Activated naive CD8-positive, alpha-beta T cell treated with anti-CD3 and anti-CD28 coated beads, Interleukin-2, amount 50 U/mL, for 24 hours (primary cell): ENCODE data around the gene UNC5A.
A peak's percentile ranks its signal among the peaks of the same experiment; 100 is the strongest.

Experiments
- ATAC-seq: fragments of 150-1000 bp; cut with Tn5 transposase; one replicate; pipeline ENCODE4 v1.10.0; 2021
- DNase-seq: peaks from one replicate; pipeline ENCODE4 v3.0.0; 2021
- H3K27ac Mint-ChIP-seq: one replicate; pipeline ENCODE4 v1.8.0; 2021; ENCODE audit warnings: mild to moderate bottlenecking, mixed read lengths
- H3K27me3 Mint-ChIP-seq: one replicate; pipeline ENCODE4 v1.8.0; 2021; ENCODE audit warnings: mixed read lengths
- H3K36me3 Mint-ChIP-seq: one replicate; pipeline ENCODE4 v1.8.0; 2021; ENCODE audit warnings: low read depth, mixed read lengths
- H3K4me1 Mint-ChIP-seq: one replicate; pipeline ENCODE4 v1.8.0; 2021; ENCODE audit warnings: mixed read lengths
- H3K4me3 Mint-ChIP-seq: one replicate; pipeline ENCODE4 v1.8.0; 2021; ENCODE audit warnings: mild to moderate bottlenecking, moderate library complexity, mixed read lengths
- H3K9me3 Mint-ChIP-seq: one replicate; pipeline ENCODE4 v1.8.0; 2021; ENCODE audit warnings: mixed read lengths

Gene UNC5A

GRCh38 chr5:176817841-176818377, 7.5 kb downstream of the UNC5A start:
- no peaks in the 10 kb centered on the region for H3K36me3 Mint-ChIP-seq
- no peaks in the 10 kb centered on the region for H3K9me3 Mint-ChIP-seq
- ATAC-seq (peak; percentile 18), DNase-seq (peak; percentile 32)
- H3K27me3 Mint-ChIP-seq, result peaks cover 68% of the 10 kb centered on the region
- H3K27ac Mint-ChIP-seq, result no peak overlapping the region
- H3K4me3 Mint-ChIP-seq, result peak overlapping the region; percentile 49
- H3K4me1 Mint-ChIP-seq, result peaks cover 12% of the 10 kb centered on the region

GRCh38 chr5:176818391-176819098, 8.2 kb downstream of the UNC5A start:
- no peak overlapping the region for H3K27ac Mint-ChIP-seq
- peak; percentile 27 for DNase-seq
- peaks cover 66% of the 10 kb centered on the region for H3K27me3 Mint-ChIP-seq
- no peaks in the 10 kb centered on the region for H3K9me3 Mint-ChIP-seq
- H3K36me3 Mint-ChIP-seq, result no peaks in the 10 kb centered on the region
- peaks cover 12% of the 10 kb centered on the region for H3K4me1 Mint-ChIP-seq
- ATAC-seq, result peak; percentile 64
- H3K4me3 Mint-ChIP-seq, result peak overlapping the region; percentile 49

- Mint-ChIP-seq H3K9me3 (no peaks in the 10 kb centered on the region), H3K27me3 (peaks cover 61% of the 10 kb centered on the region), H3K36me3 (no peaks in the 10 kb centered on the region), H3K27ac (no peak overlapping the region), H3K4me1 (peaks cover 12% of the 10 kb centered on the region), H3K4me3 (no peak overlapping the region)
- ATAC-seq (no peak), DNase-seq (no peak)
Observed at GRCh38 chr5:176819476-176819875, 9.1 kb downstream of the UNC5A start.

- Mint-ChIP-seq H3K27ac (no peak overlapping the region), H3K36me3 (no peaks in the 10 kb centered on the region), H3K27me3 (peaks cover 53% of the 10 kb centered on the region), H3K4me1 (peaks cover 12% of the 10 kb centered on the region), H3K9me3 (no peaks in the 10 kb centered on the region), H3K4me3 (no peak overlapping the region)
- ATAC-seq (no peak), DNase-seq (no peak)
Observed at GRCh38 chr5:176820937-176821336, 10.6 kb downstream of the UNC5A start.

GRCh38 chr5:176821441-176821840, 11.1 kb downstream of the UNC5A start:
- DNase-seq, result no peak
- H3K27me3 Mint-ChIP-seq, result peaks cover 50% of the 10 kb centered on the region

GRCh38 chr5:176822041-176822792, 11.9 kb downstream of the UNC5A start:
- ATAC-seq (no peak), DNase-seq (no peak)
- H3K4me3 Mint-ChIP-seq, result no peak overlapping the region
- H3K27me3 Mint-ChIP-seq, result peaks cover 45% of the 10 kb centered on the region
- H3K36me3 Mint-ChIP-seq, result no peaks in the 10 kb centered on the region
- H3K4me1 Mint-ChIP-seq, result peaks cover 11% of the 10 kb centered on the region
- no peak overlapping the region for H3K27ac Mint-ChIP-seq
- no peaks in the 10 kb centered on the region for H3K9me3 Mint-ChIP-seq

More at GRCh38 chr5:176821441-176821840, 11.1 kb downstream of the UNC5A start:
- no peak overlapping the region for H3K4me3 Mint-ChIP-seq
- H3K36me3 Mint-ChIP-seq, result no peaks in the 10 kb centered on the region
- ATAC-seq, result no peak
- peaks cover 12% of the 10 kb centered on the region for H3K4me1 Mint-ChIP-seq
- H3K9me3 Mint-ChIP-seq, result no peaks in the 10 kb centered on the region
- H3K27ac Mint-ChIP-seq, result no peak overlapping the region

GRCh38 chr5:176822793-176823481, 12.6 kb downstream of the UNC5A start:
- ATAC-seq (no peak), DNase-seq (no peak)
- peaks cover 11% of the 10 kb centered on the region for H3K4me1 Mint-ChIP-seq
- H3K4me3 Mint-ChIP-seq, result no peak overlapping the region
- H3K36me3 Mint-ChIP-seq, result no peaks in the 10 kb centered on the region
- no peak overlapping the region for H3K27ac Mint-ChIP-seq
- no peaks in the 10 kb centered on the region for H3K9me3 Mint-ChIP-seq
- peaks cover 45% of the 10 kb centered on the region for H3K27me3 Mint-ChIP-seq

- H3K9me3 Mint-ChIP-seq, result no peaks in the 10 kb centered on the region
- no peak overlapping the region for H3K27ac Mint-ChIP-seq
- peaks cover 35% of the 10 kb centered on the region for H3K27me3 Mint-ChIP-seq
- DNase-seq (no peak), ATAC-seq (no peak)
- H3K4me1 Mint-ChIP-seq, result peaks cover 3% of the 10 kb centered on the region
- H3K4me3 Mint-ChIP-seq, result no peak overlapping the region
- no peaks in the 10 kb centered on the region for H3K36me3 Mint-ChIP-seq
Observed at GRCh38 chr5:176823869-176824412, 13.6 kb downstream of the UNC5A start.

- Mint-ChIP-seq H3K4me1 (no peaks in the 10 kb centered on the region), H3K27ac (no peak overlapping the region), H3K4me3 (no peak overlapping the region), H3K27me3 (peaks cover 29% of the 10 kb centered on the region), H3K9me3 (no peaks in the 10 kb centered on the region), H3K36me3 (no peaks in the 10 kb centered on the region)
- ATAC-seq, result no peak
- no peak for DNase-seq
Observed at GRCh38 chr5:176824604-176825003, 14.2 kb downstream of the UNC5A start.

GRCh38 chr5:176825234-176825633, 14.9 kb downstream of the UNC5A start:
- DNase-seq, result no peak
- Mint-ChIP-seq H3K36me3 (no peaks in the 10 kb centered on the region), H3K9me3 (no peaks in the 10 kb centered on the region), H3K4me3 (no peak overlapping the region), H3K27me3 (peaks cover 27% of the 10 kb centered on the region), H3K4me1 (no peaks in the 10 kb centered on the region), H3K27ac (no peak overlapping the region)
- no peak for ATAC-seq

GRCh38 chr5:176825957-176826356, 15.6 kb downstream of the UNC5A start:
- no peaks in the 10 kb centered on the region for H3K9me3 Mint-ChIP-seq
- no peaks in the 10 kb centered on the region for H3K36me3 Mint-ChIP-seq
- peaks cover 21% of the 10 kb centered on the region for H3K27me3 Mint-ChIP-seq
- no peak overlapping the region for H3K27ac Mint-ChIP-seq
- ATAC-seq (no peak), DNase-seq (no peak)
- H3K4me1 Mint-ChIP-seq, result no peaks in the 10 kb centered on the region
- no peak overlapping the region for H3K4me3 Mint-ChIP-seq

- Mint-ChIP-seq H3K4me1 (no peaks in the 10 kb centered on the region), H3K36me3 (no peaks in the 10 kb centered on the region), H3K9me3 (no peaks in the 10 kb centered on the region), H3K27me3 (peaks cover 23% of the 10 kb centered on the region), H3K4me3 (no peak overlapping the region), H3K27ac (no peak overlapping the region)
- ATAC-seq (no peak), DNase-seq (no peak)
Observed at GRCh38 chr5:176827736-176828414, 17.5 kb downstream of the UNC5A start.

GRCh38 chr5:176829320-176829719, 19.0 kb downstream of the UNC5A start:
- DNase-seq, result no peak
- H3K9me3 Mint-ChIP-seq, result no peaks in the 10 kb centered on the region
- H3K4me1 Mint-ChIP-seq, result no peaks in the 10 kb centered on the region
- peaks cover 27% of the 10 kb centered on the region for H3K27me3 Mint-ChIP-seq
- ATAC-seq, result no peak
- no peaks in the 10 kb centered on the region for H3K36me3 Mint-ChIP-seq
- no peak overlapping the region for H3K4me3 Mint-ChIP-seq
- no peak overlapping the region for H3K27ac Mint-ChIP-seq

GRCh38 chr5:176830422-176830994, 20.1 kb downstream of the UNC5A start:
- no peaks in the 10 kb centered on the region for H3K4me1 Mint-ChIP-seq
- H3K36me3 Mint-ChIP-seq, result no peaks in the 10 kb centered on the region
- H3K4me3 Mint-ChIP-seq, result no peak overlapping the region
- peaks cover 28% of the 10 kb centered on the region for H3K27me3 Mint-ChIP-seq
- ATAC-seq (no peak), DNase-seq (no peak)
- H3K9me3 Mint-ChIP-seq, result no peaks in the 10 kb centered on the region
- no peak overlapping the region for H3K27ac Mint-ChIP-seq
